CD4-positive, alpha-beta T cell treated with Interleukin-15 for 1 hour (primary cell): Measurements from ENCODE around the gene ZNF800.

ENCODE experiments used
- DNase-seq: peaks from one replicate; pipeline ENCODE4 v3.0.0-alpha.2; 2020

ZNF800 gene

DNA sequence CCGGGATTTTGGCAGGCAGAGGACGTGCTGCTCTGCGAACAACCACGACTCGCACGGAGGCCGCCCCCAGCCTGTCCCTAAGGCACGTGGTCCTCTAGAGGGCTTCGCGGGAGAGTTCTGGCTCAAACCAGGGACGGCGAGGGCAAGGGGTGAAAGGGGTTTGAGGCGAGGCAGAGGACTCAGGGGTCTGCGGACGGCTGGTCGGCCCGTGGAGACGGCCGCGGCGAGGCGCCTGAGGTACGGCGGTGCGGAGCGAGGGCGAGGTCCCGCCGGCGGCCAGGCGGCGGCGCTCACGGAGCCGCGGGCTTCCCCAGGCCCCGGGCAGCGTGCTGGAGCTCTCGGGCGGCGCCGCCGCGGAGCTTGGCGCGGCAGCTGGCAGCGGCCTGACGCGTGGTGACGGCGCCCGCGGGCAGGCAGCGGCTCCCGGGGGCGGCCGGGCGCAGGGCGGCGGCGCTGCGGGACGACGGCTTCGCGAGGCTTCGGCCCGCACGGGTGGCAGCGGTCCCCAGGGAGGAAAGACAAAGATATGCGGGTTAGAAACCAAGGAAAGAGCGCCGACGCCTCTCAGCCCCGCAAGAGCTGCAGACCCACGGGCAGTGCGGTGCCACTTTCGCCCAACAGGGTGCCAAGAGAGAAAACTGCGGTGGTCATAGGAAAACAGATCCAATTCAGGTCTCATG, 44.8 kb downstream of the ZNF800 start:
- peak; percentile 68 for DNase-seq

GRCh38 chr7:127346575-127347256, 45.8 kb downstream of the ZNF800 start:
- no peak for DNase-seq

- DNase-seq = no peak
Measured at GRCh38 chr7:127342596-127342995, 49.9 kb downstream of the ZNF800 start.

DNA sequence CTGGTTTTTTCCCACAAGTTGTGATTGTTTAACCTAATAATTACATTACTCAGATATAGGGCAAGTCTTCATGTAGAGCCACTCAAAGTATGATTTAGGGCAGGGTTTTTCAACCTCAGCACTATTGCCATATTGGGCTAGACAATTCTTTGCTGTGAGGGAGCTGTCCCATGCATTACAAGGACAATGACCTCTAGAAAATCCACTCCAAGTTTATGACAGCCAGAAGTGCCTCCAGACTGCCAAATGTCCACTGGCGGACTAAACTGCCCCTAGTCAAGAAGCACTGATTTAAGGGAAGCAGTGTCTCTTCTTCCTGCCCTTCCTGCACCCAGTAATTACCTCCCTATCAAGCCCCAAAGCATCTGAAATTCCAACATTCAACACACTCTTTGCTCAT, 54.4 kb downstream of the ZNF800 start:
- DNase-seq = no peak

GRCh38 chr7:127337581-127337980, 54.9 kb downstream of the ZNF800 start:
- DNase-seq = no peak

DNA sequence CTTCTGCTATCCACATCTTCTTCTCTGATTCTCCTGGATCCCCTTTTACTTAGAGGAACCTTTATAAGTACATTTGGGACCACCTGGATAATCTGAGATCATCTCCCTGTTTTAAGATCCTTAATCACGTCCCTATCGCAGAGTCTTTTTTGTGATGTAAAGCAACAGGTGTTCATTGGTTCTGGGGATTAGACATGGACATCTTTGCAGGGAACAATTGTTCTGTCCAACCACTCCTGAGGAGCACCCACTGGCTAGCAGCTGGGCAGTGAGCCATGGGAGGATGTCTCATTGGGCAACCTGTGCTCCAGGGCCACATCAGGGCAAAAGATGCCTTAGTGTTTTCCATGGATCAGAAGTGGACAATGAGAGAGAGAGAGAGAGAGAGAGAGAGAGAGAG, 56.0 kb downstream of the ZNF800 start:
- no peak for DNase-seq

DNA sequence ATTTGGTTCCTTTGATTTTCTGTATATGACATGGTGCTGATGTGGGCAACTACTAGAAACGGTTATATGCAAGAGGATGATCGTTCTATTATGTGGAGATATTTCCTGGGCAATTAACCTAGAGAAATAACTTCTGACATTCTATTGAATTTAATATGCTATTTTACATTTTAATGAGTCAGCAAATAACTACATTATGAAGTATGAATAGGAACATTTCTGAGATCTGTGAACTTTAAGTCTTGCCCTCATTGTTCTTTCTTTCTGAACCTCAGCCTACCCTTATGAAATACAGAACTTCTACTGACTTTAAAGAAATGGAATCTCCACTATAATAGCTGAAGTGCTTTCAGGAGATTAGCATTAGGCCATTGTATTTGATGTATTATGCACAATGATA, 59.6 kb downstream of the ZNF800 start:
- DNase-seq = no peak

DNA sequence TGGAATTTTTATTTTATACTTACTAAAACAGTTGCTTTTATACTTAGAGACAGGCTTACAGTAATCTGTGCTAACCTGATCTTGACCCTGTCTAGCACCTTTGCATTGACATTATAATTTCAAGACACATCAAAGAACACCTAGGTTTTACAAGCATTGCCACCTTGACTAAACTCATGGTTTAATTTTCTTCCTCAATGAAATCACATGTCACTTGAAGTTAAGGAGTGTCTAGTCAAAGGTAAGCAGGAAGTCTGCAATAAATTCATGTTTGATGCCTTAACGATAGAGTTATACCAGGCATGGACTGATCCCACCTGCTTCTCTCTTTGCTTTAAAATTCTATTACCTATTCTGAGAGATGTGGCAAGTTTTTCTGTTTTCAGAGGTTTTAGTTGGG, 62.4 kb downstream of the ZNF800 start:
- DNase-seq = no peak

- no peak for DNase-seq
Measured at GRCh38 chr7:127322832-127323493, 69.5 kb downstream of the ZNF800 start.

GRCh38 chr7:127322351-127322750, 70.2 kb downstream of the ZNF800 start:
- no peak for DNase-seq

GRCh38 chr7:127320974-127321373, 71.5 kb downstream of the ZNF800 start:
- DNase-seq = no peak
